OCI-LY3 (cell line): ENCODE data around the gene FXYD2.
A peak's percentile ranks its signal among the peaks of the same experiment; 100 is the strongest.
"Not testable (repeated sequence)": the region's sequence is repeated elsewhere in the genome, so short reads cannot be mapped to it uniquely, and the experiment has no call there.

Experiments
- H2AFZ ChIP-seq: fragments of 200-600, 300-600 bp; shearing (Covaris generic); 2 replicates; pipeline ENCODE4 v1.6.0; 2014; ENCODE audit warnings: antibody characterized with exemption, low read depth, low read length
- H3K27ac ChIP-seq: fragments of 200-600, 300-600 bp; sonication (generic); 2 replicates; pipeline ENCODE4 v1.5.1; 2014; ENCODE audit warnings: mild to moderate bottlenecking, low read length, moderate library complexity, mixed read lengths
- H3K27me3 ChIP-seq: fragments of 200-600, 300-600 bp; sonication (generic); 2 replicates; pipeline ENCODE4 v1.6.1; 2014; ENCODE audit warnings: low read depth, low read length, mixed read lengths
- H3K36me3 ChIP-seq: fragments of 200-600, 300-600 bp; sonication (generic); replicated peaks from 2 replicates; pipeline ENCODE3; 2014; ENCODE audit warnings: low read depth, low read length, mixed read lengths
- H3K4me1 ChIP-seq: fragments of 300-600, 200-600 bp; sonication (generic); 2 replicates; pipeline ENCODE4 v1.6.1; 2014; ENCODE audit warnings: low read length, mixed read lengths
- H3K4me2 ChIP-seq: fragments of 200-600, 300-600 bp; sonication (generic); 2 replicates; pipeline ENCODE4 v1.6.1; 2014; ENCODE audit warnings: low read length, mixed read lengths
- H3K4me3 ChIP-seq: fragments of 300-600, 200-600 bp; sonication (generic); 2 replicates; pipeline ENCODE4 v1.5.1; 2014; ENCODE audit warnings: antibody characterized with exemption, mild to moderate bottlenecking, low read length, moderate library complexity
- H3K79me2 ChIP-seq: fragments of 300-600, 200-600 bp; shearing (Covaris generic); 2 replicates; pipeline ENCODE4 v1.6.1; 2014; ENCODE audit warnings: mild to moderate bottlenecking, low read length, mixed read lengths
- H3K9ac ChIP-seq: fragments of 300-600, 200-600 bp; shearing (Covaris generic); 2 replicates; pipeline ENCODE4 v1.6.0; 2014; ENCODE audit warnings: mild to moderate bottlenecking, low read length, moderate library complexity
- H3K9me3 ChIP-seq: fragments of 200-600, 300-600 bp; shearing (Covaris generic); 2 replicates; pipeline ENCODE4 v1.6.1; 2014; ENCODE audit warnings: low read length, mixed read lengths; ENCODE audit not compliant: insufficient read depth
- H4K20me1 ChIP-seq: fragments of 200-600, 300-600 bp; sonication (generic); 2 replicates; pipeline ENCODE4 v1.6.1; 2016; ENCODE audit warnings: low read length, mixed read lengths; ENCODE audit not compliant: insufficient read depth
- EZH2phosphoT487 ChIP-seq: fragments of 200-600 bp; shearing (Covaris generic); IDR thresholded peaks from 2 replicates; pipeline ENCODE4 v1.6.1; 2018; ENCODE audit warnings: antibody characterized with exemption, mixed run types, low read depth
- TF ChIP-seq, protein P1 (sequence below): fragments of 200-600, 300-600 bp; sonication (generic); IDR thresholded peaks from 2 replicates; pipeline ENCODE4 v1.5.1; 2014; ENCODE audit warnings: antibody characterized with exemption, low read length, low read depth

The FXYD2 gene

GRCh38 chr11:117869604-117870003 is 45.1 kb upstream of the FXYD2 start:
- H3K4me2 ChIP-seq = peak overlapping the region; percentile 56
- no peaks in the 10 kb centered on the region for H3K9me3 ChIP-seq
- H3K36me3 ChIP-seq = no peaks in the 10 kb centered on the region
- no peak for TF ChIP-seq EZH2phosphoT487
- TF ChIP-seq, protein P1, sequence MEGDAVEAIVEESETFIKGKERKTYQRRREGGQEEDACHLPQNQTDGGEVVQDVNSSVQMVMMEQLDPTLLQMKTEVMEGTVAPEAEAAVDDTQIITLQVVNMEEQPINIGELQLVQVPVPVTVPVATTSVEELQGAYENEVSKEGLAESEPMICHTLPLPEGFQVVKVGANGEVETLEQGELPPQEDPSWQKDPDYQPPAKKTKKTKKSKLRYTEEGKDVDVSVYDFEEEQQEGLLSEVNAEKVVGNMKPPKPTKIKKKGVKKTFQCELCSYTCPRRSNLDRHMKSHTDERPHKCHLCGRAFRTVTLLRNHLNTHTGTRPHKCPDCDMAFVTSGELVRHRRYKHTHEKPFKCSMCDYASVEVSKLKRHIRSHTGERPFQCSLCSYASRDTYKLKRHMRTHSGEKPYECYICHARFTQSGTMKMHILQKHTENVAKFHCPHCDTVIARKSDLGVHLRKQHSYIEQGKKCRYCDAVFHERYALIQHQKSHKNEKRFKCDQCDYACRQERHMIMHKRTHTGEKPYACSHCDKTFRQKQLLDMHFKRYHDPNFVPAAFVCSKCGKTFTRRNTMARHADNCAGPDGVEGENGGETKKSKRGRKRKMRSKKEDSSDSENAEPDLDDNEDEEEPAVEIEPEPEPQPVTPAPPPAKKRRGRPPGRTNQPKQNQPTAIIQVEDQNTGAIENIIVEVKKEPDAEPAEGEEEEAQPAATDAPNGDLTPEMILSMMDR = no peak
- H2AFZ ChIP-seq = peak overlapping the region; percentile 94
- H3K9ac ChIP-seq = peak overlapping the region; percentile 40; the same call in 1 of the 2 replicates
- H3K4me3 ChIP-seq = peak overlapping the region; percentile 12; the same call in 1 of the 2 replicates
- no peaks in the 10 kb centered on the region for H3K79me2 ChIP-seq
- peak overlapping the region; percentile 40; the same call in 1 of the 2 replicates for H3K27ac ChIP-seq
- H4K20me1 ChIP-seq = no peaks in the 10 kb centered on the region
- H3K27me3 ChIP-seq = no peaks in the 10 kb centered on the region
- H3K4me1 ChIP-seq = peaks cover 22% of the 10 kb centered on the region

- Histone ChIP-seq H3K4me2 (peak overlapping the region; percentile 56), H3K4me3 (no peak overlapping the region), H2AFZ (no peak overlapping the region), H3K9ac (no peak overlapping the region), H3K27me3 (no peaks in the 10 kb centered on the region), H3K4me1 (peaks cover 22% of the 10 kb centered on the region), H3K36me3 (no peaks in the 10 kb centered on the region), H3K27ac (no peak overlapping the region), H3K79me2 (no peaks in the 10 kb centered on the region), H4K20me1 (no peaks in the 10 kb centered on the region), H3K9me3 (no peaks in the 10 kb centered on the region)
- TF ChIP-seq, protein P1 = no peak
- TF ChIP-seq EZH2phosphoT487 = no peak
These were observed 44.4 kb upstream of the FXYD2 start for GRCh38 chr11:117868815-117869561.

- H3K9me3 ChIP-seq = no peaks in the 10 kb centered on the region
- H2AFZ ChIP-seq = no peak overlapping the region
- H3K4me3 ChIP-seq = no peak overlapping the region
- H3K79me2 ChIP-seq = no peaks in the 10 kb centered on the region
- peaks cover 22% of the 10 kb centered on the region for H3K4me1 ChIP-seq
- no peak overlapping the region for H3K9ac ChIP-seq
- no peaks in the 10 kb centered on the region for H3K36me3 ChIP-seq
- H3K4me2 ChIP-seq = no peak overlapping the region
- no peak for TF ChIP-seq EZH2phosphoT487
- TF ChIP-seq, protein P1 = no peak
- no peaks in the 10 kb centered on the region for H3K27me3 ChIP-seq
- no peak overlapping the region for H3K27ac ChIP-seq
- H4K20me1 ChIP-seq = no peaks in the 10 kb centered on the region
These were observed 43.5 kb upstream of the FXYD2 start for GRCh38 chr11:117868088-117868487.

GRCh38 chr11:117866526-117866925 is 42.0 kb upstream of the FXYD2 start:
- H3K9me3 ChIP-seq = no peaks in the 10 kb centered on the region
- H3K79me2 ChIP-seq = no peaks in the 10 kb centered on the region
- H2AFZ ChIP-seq = no peak overlapping the region
- TF ChIP-seq, protein P1 = no peak
- no peak for TF ChIP-seq EZH2phosphoT487
- H3K4me2 ChIP-seq = no peak overlapping the region
- H3K36me3 ChIP-seq = no peaks in the 10 kb centered on the region
- no peak overlapping the region for H3K27ac ChIP-seq
- no peak overlapping the region for H3K4me3 ChIP-seq
- no peaks in the 10 kb centered on the region for H4K20me1 ChIP-seq
- no peak overlapping the region for H3K9ac ChIP-seq
- H3K27me3 ChIP-seq = no peaks in the 10 kb centered on the region
- peaks cover 22% of the 10 kb centered on the region for H3K4me1 ChIP-seq

GRCh38 chr11:117865546-117865945 is 41.0 kb upstream of the FXYD2 start:
- H3K4me2 ChIP-seq, H2AFZ ChIP-seq, H3K9ac ChIP-seq, H3K4me3 ChIP-seq, H3K9me3 ChIP-seq, H3K27me3 ChIP-seq, H3K27ac ChIP-seq, H3K79me2 ChIP-seq, H4K20me1 ChIP-seq, H3K36me3 ChIP-seq: not testable (repeated sequence)
- peaks cover 19% of the 10 kb centered on the region for H3K4me1 ChIP-seq
